NB4 (cell line): ENCODE data around the gene PLAGL2.
"Not testable (repeated sequence)": the region's sequence is repeated elsewhere in the genome, so short reads cannot be mapped to it uniquely, and the experiment has no call there.

ENCODE experiments used
- DNase-seq: peaks from one replicate; pipeline ENCODE4 v3.0.0; 2010; ENCODE audit warnings: low read depth
- H3K4me3 ChIP-seq: one replicate; pipeline ENCODE4 v1.5.1; 2011; ENCODE audit warnings: mild to moderate bottlenecking, low read depth, low read length, moderate library complexity
- CTCF ChIP-seq: IDR thresholded peaks from one replicate; pipeline ENCODE4 v1.5.1; 2012; ENCODE audit warnings: low read depth, low read length
- MAX ChIP-seq: IDR thresholded peaks from 2 replicates; pipeline ENCODE4 v1.6.1; 2011; ENCODE audit warnings: low read depth, low read length
- MYC ChIP-seq: IDR thresholded peaks from 2 replicates; pipeline ENCODE4 v1.6.1; 2011; ENCODE audit warnings: low read depth, low read length
- POLR2A ChIP-seq: IDR thresholded peaks from 2 replicates; pipeline ENCODE4 v1.6.1; 2011; ENCODE audit warnings: mild to moderate bottlenecking; ENCODE audit not compliant: insufficient read length; ENCODE audit errors: extremely low read depth

Gene PLAGL2

GRCh38 chr20:32201977-32202363, 5.6 kb downstream of the PLAGL2 start:
- TF ChIP-seq MAX (no peak), CTCF (no peak), POLR2A (no peak)
- DNase-seq, result no peak

GRCh38 chr20:32201296-32201976, 6.1 kb downstream of the PLAGL2 start:
- DNase-seq, result no peak
- no peak overlapping the region for H3K4me3 ChIP-seq
- no peak for TF ChIP-seq CTCF
- no peak for TF ChIP-seq MYC

More at GRCh38 chr20:32201977-32202363, 5.6 kb downstream of the PLAGL2 start:
- H3K4me3 ChIP-seq, result no peak overlapping the region

GRCh38 chr20:32199006-32199405, 8.5 kb downstream of the PLAGL2 start:
- no peak for TF ChIP-seq POLR2A
- no peak for TF ChIP-seq MYC
- H3K4me3 ChIP-seq, result no peak overlapping the region
- DNase-seq, result no peak

GRCh38 chr20:32197136-32197535, 10.4 kb downstream of the PLAGL2 start:
- peak; percentile 41 for DNase-seq

GRCh38 chr20:32196613-32197012, 10.9 kb downstream of the PLAGL2 start:
- DNase-seq, H3K4me3 ChIP-seq: not testable (repeated sequence)

More at GRCh38 chr20:32197136-32197535, 10.4 kb downstream of the PLAGL2 start:
- peak; percentile 2 for TF ChIP-seq CTCF
- H3K4me3 ChIP-seq, result not testable (repeated sequence)

GRCh38 chr20:32195581-32195980, 12.0 kb downstream of the PLAGL2 start:
- no peak for TF ChIP-seq MAX
- TF ChIP-seq CTCF, result no peak
- TF ChIP-seq POLR2A, result no peak
- TF ChIP-seq MYC, result no peak
- no peak for DNase-seq
- H3K4me3 ChIP-seq, result no peak overlapping the region

- no peak for DNase-seq
- TF ChIP-seq POLR2A (no peak), MYC (no peak), MAX (no peak), CTCF (no peak)
- H3K4me3 ChIP-seq, result no peak overlapping the region
Measured at GRCh38 chr20:32193996-32194395, 13.5 kb downstream of the PLAGL2 start.

GRCh38 chr20:32193336-32193735, 14.2 kb downstream of the PLAGL2 start:
- DNase-seq, H3K4me3 ChIP-seq: not testable (repeated sequence)
